Neural cell (in vitro differentiated cells): ENCODE measurements around the gene THADA. TPM values are rescaled to one million over a fixed set of nuclear protein-coding genes. Genes with fewer than 3 reads are reported as not detected.

Experiments used
- H2AFZ ChIP-seq: fragments of 200-600, 300-800 bp; sonication (generic), shearing (Covaris generic); 2 replicates; pipeline ENCODE4 v1.6.0; 2014; ENCODE audit warnings: low read depth, mild to moderate bottlenecking, antibody characterized with exemption, low read length, moderate library complexity
- H3F3A ChIP-seq: fragments of 200-600 bp; shearing (Covaris generic); 2 replicates; pipeline ENCODE4 v1.6.1; 2016; ENCODE audit warnings: mild to moderate bottlenecking, moderate library complexity, mixed read lengths, antibody characterized with exemption, low read length; ENCODE audit not compliant: insufficient read depth, poor library complexity, severe bottlenecking
- H3K27ac ChIP-seq: fragments of 200-600, 300-800 bp; sonication (generic), shearing (Covaris generic); 2 replicates; pipeline ENCODE4 v1.5.1; 2014; ENCODE audit warnings: mild to moderate bottlenecking, low read length, moderate library complexity
- H3K27me3 ChIP-seq: fragments of 300-800, 200-600 bp; sonication (generic), shearing (Covaris generic); 2 replicates; pipeline ENCODE4 v1.6.0; 2014; ENCODE audit warnings: mild to moderate bottlenecking, low read depth, low read length, moderate library complexity; ENCODE audit not compliant: insufficient read depth
- H3K36me3 ChIP-seq: fragments of 300-800, 200-600 bp; sonication (generic), shearing (Covaris generic); 2 replicates; pipeline ENCODE4 v1.5.1; 2014; ENCODE audit warnings: mild to moderate bottlenecking, antibody characterized with exemption, low read length, moderate library complexity; ENCODE audit not compliant: insufficient read depth
- H3K4me2 ChIP-seq: fragments of 300-800, 200-600 bp; sonication (generic), shearing (Covaris generic); 2 replicates; pipeline ENCODE4 v1.6.0; 2014; ENCODE audit warnings: mild to moderate bottlenecking, low read length
- H3K4me3 ChIP-seq: fragments of 300-800, 200-600 bp; sonication (generic), shearing (Covaris generic); 2 replicates; pipeline ENCODE4 v1.5.1; 2014; ENCODE audit warnings: mild to moderate bottlenecking, low read length, moderate library complexity
- H3K79me2 ChIP-seq: fragments of 200-600 bp; shearing (Covaris generic); replicated peaks from 2 replicates; pipeline ENCODE4 v1.6.0; 2014; ENCODE audit warnings: mild to moderate bottlenecking, low read length, moderate library complexity; ENCODE audit not compliant: insufficient read depth
- H3K9ac ChIP-seq: fragments of 300-800, 200-600 bp; sonication (generic), shearing (Covaris generic); 2 replicates; pipeline ENCODE4 v1.6.1; 2016; ENCODE audit warnings: mild to moderate bottlenecking, low read length, mixed read lengths
- H3K9me2 ChIP-seq: fragments of 200-600 bp; shearing (Covaris generic); 2 replicates; pipeline ENCODE4 v1.6.1; 2016; ENCODE audit warnings: mild to moderate bottlenecking, low read length, mixed read lengths; ENCODE audit not compliant: insufficient read depth
- H3K9me3 ChIP-seq: fragments of 200-600, 300-800 bp; sonication (generic), shearing (Covaris generic); 2 replicates; pipeline ENCODE4 v1.6.1; 2016; ENCODE audit warnings: mild to moderate bottlenecking, mixed run types, low read length, moderate library complexity, mixed read lengths
- H4K20me1 ChIP-seq: fragments of 200-600 bp; shearing (Covaris generic); 2 replicates; pipeline ENCODE4 v1.6.1; 2016; ENCODE audit warnings: mild to moderate bottlenecking, mixed run types; ENCODE audit not compliant: insufficient read depth
- CTCF ChIP-seq: fragments of 450-650 bp; IDR thresholded peaks from 2 replicates; pipeline ENCODE4 v1.5.1; 2014; ENCODE audit warnings: antibody characterized with exemption, mild to moderate bottlenecking, moderate library complexity; ENCODE audit not compliant: poor library complexity, severe bottlenecking
- EP300 ChIP-seq: fragments of 450-650 bp; conservative IDR thresholded peaks from 2 replicates; pipeline ENCODE4 v1.6.1; 2014; ENCODE audit warnings: antibody characterized with exemption, mild to moderate bottlenecking, moderate library complexity; ENCODE audit not compliant: poor library complexity, severe bottlenecking
- EZH2 ChIP-seq: fragments of 200-600, 300-800 bp; shearing (Covaris generic), sonication (generic); IDR thresholded peaks from 2 replicates; pipeline ENCODE4 v1.6.1; 2014; ENCODE audit warnings: antibody characterized with exemption, low read length, borderline replicate concordance, mild to moderate bottlenecking; ENCODE audit not compliant: insufficient read depth, poor library complexity, severe bottlenecking
- MXI1 ChIP-seq: fragments of 450-650 bp; conservative IDR thresholded peaks from 2 replicates; pipeline ENCODE4 v1.6.1; 2014; ENCODE audit warnings: antibody characterized with exemption, mild to moderate bottlenecking; ENCODE audit not compliant: poor library complexity, severe bottlenecking
- POLR2AphosphoS5 ChIP-seq: IDR thresholded peaks from 2 replicates; pipeline ENCODE4 v1.6.1; 2012
- RAD21 ChIP-seq: fragments of 450-650 bp; conservative IDR thresholded peaks from 2 replicates; pipeline ENCODE4 v1.6.1; 2014; ENCODE audit warnings: antibody characterized with exemption, mild to moderate bottlenecking, moderate library complexity
- REST ChIP-seq: IDR thresholded peaks from 2 replicates; pipeline ENCODE4 v1.6.1; 2012; ENCODE audit warnings: borderline replicate concordance
- SMC3 ChIP-seq: fragments of 450-650 bp; conservative IDR thresholded peaks from 2 replicates; pipeline ENCODE4 v1.6.1; 2014; ENCODE audit warnings: antibody characterized with exemption, mild to moderate bottlenecking, moderate library complexity; ENCODE audit not compliant: poor library complexity
- TAF1 ChIP-seq: IDR thresholded peaks from 2 replicates; pipeline ENCODE4 v1.6.1; 2012; ENCODE audit warnings: low read depth
- polyA plus RNA-seq: library from polyadenylated mRNA; depleted of rRNA; stranded (reverse); fragments of >200 nt; gene quantifications from 2 replicates; pipeline ENCODE4 v1.2.3, GENCODE V29; 2014

The THADA gene
- polyA plus RNA-seq, 1 donor from 2014 or later = 8.5 TPM

DNA sequence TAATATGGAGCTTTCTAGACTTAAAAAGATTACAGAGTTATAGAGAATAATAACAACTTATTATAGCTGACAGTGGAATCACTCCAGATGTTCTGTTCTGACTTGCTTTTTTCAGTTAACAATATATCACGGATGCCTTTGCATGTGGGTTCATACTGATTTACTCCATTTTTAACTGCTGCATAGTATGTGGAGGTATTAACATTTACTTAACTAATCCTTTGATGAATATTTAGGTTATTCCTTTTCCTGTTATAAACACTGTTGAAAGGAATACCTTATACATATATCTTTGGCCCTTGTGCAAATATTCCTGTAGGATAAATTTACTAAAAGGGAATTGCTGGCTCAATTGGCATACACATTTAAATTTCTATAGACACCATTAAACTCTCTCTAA lies 336.3 kb downstream of the THADA start:
- TF ChIP-seq EZH2 (no peak), POLR2AphosphoS5 (no peak), EP300 (no peak), MXI1 (no peak)
- H3K27ac ChIP-seq = no peak overlapping the region

GRCh38 chr2:43258547-43259156 lies 337.2 kb downstream of the THADA start:
- Histone ChIP-seq H3K9me3 (no peaks in the 10 kb centered on the region), H3K79me2 (no peaks in the 10 kb centered on the region), H2AFZ (no peak overlapping the region), H3K9ac (no peak overlapping the region), H3K4me2 (no peak overlapping the region), H3K27ac (no peak overlapping the region), H3F3A (no peaks in the 10 kb centered on the region), H3K4me3 (no peak overlapping the region), H3K9me2 (no peaks in the 10 kb centered on the region), H3K27me3 (no peaks in the 10 kb centered on the region), H3K36me3 (no peaks in the 10 kb centered on the region), H4K20me1 (no peaks in the 10 kb centered on the region)
- TF ChIP-seq SMC3 = no peak
- TF ChIP-seq REST = no peak
- TF ChIP-seq EP300 = no peak

More for the DNA sequence above, 336.3 kb downstream of the THADA start:
- Histone ChIP-seq H3K79me2 (no peaks in the 10 kb centered on the region), H3K4me3 (no peak overlapping the region), H3K4me2 (no peak overlapping the region), H3K9me2 (no peaks in the 10 kb centered on the region), H4K20me1 (no peaks in the 10 kb centered on the region), H2AFZ (no peak overlapping the region), H3K36me3 (no peaks in the 10 kb centered on the region), H3F3A (no peaks in the 10 kb centered on the region), H3K9ac (no peak overlapping the region), H3K27me3 (no peaks in the 10 kb centered on the region), H3K9me3 (no peaks in the 10 kb centered on the region)

- Histone ChIP-seq H3K79me2 (no peaks in the 10 kb centered on the region), H3K9ac (no peak overlapping the region), H3K27me3 (no peaks in the 10 kb centered on the region), H3K4me2 (no peak overlapping the region), H3K4me3 (no peak overlapping the region), H2AFZ (no peak overlapping the region), H3F3A (no peaks in the 10 kb centered on the region), H3K27ac (no peak overlapping the region), H3K9me2 (no peaks in the 10 kb centered on the region), H3K36me3 (no peaks in the 10 kb centered on the region), H3K9me3 (no peaks in the 10 kb centered on the region), H4K20me1 (no peaks in the 10 kb centered on the region)
- TF ChIP-seq TAF1 = no peak
- TF ChIP-seq MXI1 = no peak
- TF ChIP-seq EZH2 = no peak
- no peak for TF ChIP-seq REST
- TF ChIP-seq RAD21 = no peak
- no peak for TF ChIP-seq SMC3
- TF ChIP-seq CTCF = no peak
- no peak for TF ChIP-seq EP300
- no peak for TF ChIP-seq POLR2AphosphoS5
These were observed 340.4 kb downstream of the THADA start for GRCh38 chr2:43255296-43255910.
